HG02970 (cell line): Measurements from ENCODE around the gene SLC22A4.

ENCODE experiments used
- ATAC-seq: cut with Tn5 transposase; IDR thresholded peaks from one replicate; pipeline ENCODE4 v1.9.1; 2021; ENCODE audit warnings: mild to moderate bottlenecking, moderate library complexity, moderate number of reproducible peaks; ENCODE audit not compliant: unreplicated experiment, low FRiP score

SLC22A4 gene

DNA sequence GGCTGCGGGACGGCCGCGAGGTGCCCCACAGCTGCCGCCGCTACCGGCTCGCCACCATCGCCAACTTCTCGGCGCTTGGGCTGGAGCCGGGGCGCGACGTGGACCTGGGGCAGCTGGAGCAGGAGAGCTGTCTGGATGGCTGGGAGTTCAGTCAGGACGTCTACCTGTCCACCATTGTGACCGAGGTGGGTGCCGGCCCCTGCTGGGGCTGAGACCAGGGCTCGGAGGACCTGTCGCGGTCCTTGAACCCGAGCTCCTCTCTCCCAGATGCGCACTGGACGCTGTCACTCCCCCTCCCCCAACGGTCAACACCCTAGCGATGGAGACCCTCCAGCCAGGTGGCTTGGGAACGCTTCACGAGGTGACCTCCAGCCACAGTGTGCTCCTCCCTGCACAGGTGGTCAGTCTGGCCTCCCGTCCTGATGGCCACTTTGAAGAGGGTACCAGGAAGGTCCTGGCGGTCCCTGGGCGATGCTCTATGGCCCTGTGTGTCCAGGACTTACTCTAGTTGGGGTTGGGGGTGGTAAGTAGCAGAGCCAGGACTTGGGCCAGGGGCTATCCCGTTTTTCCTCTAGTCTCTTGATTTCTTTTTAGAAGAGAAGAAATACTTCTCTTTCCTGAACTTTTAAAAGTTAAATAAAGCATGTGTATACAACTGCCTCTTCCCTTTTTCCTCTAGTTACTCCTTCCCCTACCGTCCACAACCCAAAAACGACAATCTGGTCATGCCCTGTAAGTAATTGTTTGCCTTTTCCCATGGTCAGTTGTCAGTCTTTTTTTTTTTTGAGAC, 76.2 kb downstream of the SLC22A4 start:
- ATAC-seq: no peak

- ATAC-seq: no peak
These were observed 76.9 kb downstream of the SLC22A4 start for GRCh38 chr5:132370971-132371602.

GRCh38 chr5:132371603-132371994, 77.4 kb downstream of the SLC22A4 start:
- no peak for ATAC-seq

DNA sequence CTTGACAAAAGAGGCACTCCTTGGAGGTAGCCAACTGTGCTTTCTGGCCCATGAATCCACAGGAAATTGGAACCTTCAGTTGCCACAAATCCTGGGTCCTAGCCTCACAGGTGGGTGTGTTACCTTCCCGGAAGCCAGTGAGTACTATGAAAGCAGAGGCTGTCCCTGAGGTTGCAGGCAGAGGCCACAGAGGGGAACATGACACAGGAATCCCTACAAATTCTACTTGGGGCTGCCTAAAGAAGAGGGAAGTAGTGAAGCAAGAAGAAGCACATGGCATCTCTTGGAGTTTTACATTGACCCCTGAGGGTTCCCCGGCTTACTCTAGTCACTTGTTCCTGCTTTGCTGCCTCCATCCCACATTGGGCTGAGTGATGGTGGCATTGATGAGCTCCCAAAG, 77.9 kb downstream of the SLC22A4 start:
- ATAC-seq: no peak

DNA sequence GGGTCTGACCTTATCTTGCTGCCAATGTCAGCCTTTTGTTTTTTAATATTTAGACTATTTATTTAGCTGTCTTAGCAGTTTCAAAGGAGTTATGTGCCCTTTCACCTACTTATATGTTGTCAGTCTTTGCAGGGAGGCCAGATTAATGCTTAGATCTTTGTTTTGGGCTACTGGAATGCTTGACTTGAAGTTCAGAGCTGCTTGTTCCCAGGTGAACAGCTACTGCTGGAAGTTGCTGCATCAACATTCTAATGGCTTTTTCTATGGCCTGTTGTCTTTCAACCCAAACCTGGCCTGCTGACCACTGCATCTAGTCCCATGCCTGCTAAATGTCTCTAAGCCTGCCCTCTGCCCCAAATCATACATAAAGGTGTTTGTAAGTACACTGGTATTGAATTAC, 78.3 kb downstream of the SLC22A4 start:
- ATAC-seq: no peak

- ATAC-seq: no peak
These were observed 81.8 kb downstream of the SLC22A4 start for GRCh38 chr5:132375957-132376356.

GRCh38 chr5:132376694-132377641, 82.8 kb downstream of the SLC22A4 start:
- no peak for ATAC-seq

DNA sequence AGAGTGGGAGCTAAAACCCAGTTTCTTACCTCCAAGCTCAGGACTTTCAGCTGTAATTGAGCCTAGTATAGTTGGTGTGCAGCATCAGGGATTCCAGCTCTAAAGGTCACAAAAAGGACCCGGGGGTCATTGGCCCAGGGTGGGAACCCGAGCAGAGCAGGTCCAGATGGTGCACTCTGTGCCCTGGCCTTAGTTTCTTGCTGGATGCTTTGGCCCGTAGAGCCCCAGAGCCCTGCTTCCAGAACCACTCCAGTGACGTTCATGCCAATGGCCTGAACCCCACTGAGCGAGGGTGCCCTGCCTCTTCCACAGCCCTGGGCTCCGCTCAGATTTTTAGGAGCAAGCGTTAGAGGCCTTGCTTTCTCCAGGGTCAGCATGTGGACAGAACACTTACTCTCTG, 83.5 kb downstream of the SLC22A4 start:
- ATAC-seq: no peak

GRCh38 chr5:132378580-132378979, 84.4 kb downstream of the SLC22A4 start:
- ATAC-seq: no peak

- ATAC-seq: no peak
These were observed 85.9 kb downstream of the SLC22A4 start for GRCh38 chr5:132380047-132380446.

GRCh38 chr5:132380741-132381140, 86.5 kb downstream of the SLC22A4 start:
- no peak for ATAC-seq

DNA sequence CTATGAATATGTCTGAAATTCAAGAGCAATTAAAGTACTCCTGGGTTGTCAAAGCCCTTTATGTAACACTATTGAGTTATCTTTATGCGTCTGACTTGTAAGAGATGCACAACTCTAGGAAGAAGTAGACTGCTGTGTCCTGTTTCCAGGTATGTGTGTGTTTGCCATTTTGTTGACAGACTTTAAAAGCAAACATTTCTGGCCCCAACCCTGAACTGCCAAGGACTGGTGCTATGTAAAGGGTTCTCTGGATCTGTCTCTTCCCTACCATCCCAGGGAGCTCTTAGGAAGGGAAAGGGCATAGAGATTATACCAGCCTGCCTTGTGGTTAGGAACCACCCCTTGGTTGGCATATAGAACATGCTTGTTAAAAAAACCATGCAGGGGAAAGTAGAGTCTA, 87.4 kb downstream of the SLC22A4 start:
- ATAC-seq: no peak

GRCh38 chr5:132383261-132383660, 89.1 kb downstream of the SLC22A4 start:
- ATAC-seq: no peak

DNA sequence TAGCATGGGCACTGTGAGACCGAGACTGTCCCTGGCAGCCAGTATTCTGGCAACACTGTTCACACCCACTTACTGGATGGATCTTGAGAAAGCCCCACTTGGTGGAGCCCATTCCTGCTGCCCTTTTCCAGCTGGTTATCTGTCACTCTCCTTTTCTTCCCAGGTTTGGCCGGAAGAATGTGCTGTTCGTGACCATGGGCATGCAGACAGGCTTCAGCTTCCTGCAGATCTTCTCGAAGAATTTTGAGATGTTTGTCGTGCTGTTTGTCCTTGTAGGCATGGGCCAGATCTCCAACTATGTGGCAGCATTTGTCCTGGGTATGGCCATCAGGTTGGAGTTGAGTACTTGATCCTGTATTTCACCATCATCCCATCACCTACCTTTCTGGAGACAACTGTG, 89.8 kb downstream of the SLC22A4 start:
- no peak for ATAC-seq

GRCh38 chr5:132384506-132385050, 90.4 kb downstream of the SLC22A4 start:
- ATAC-seq: no peak

- no peak for ATAC-seq
These were observed 91.3 kb downstream of the SLC22A4 start for GRCh38 chr5:132385326-132386105.

GRCh38 chr5:132386644-132387286, 92.6 kb downstream of the SLC22A4 start:
- ATAC-seq: no peak

DNA sequence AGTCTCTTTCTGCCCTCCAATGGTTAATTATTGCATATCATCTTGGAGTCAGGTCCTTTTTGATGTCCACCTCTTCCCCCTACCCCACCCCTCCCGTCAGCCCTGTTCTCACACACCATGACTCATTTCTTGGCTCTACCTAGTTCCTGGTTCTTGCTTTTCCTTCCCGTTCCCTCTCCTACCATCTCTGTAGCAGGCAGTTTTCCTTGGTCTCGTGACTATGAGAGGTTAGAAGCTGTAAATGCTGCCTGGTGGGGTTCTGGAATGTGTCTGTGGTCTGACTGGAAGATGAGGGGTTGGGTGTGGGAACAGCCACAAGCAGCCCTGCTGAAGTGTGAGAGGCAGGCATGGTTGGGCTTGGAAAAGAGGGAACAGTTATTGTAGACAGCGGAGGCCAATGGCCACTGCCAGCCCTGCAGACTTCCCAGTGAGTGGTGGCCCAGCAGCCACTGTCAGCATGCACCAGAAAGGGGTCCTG, 93.5 kb downstream of the SLC22A4 start:
- ATAC-seq: no peak
